ENCODE results near the gene TEX28. TPM values are rescaled to one million over a fixed set of nuclear protein-coding genes. Genes with fewer than 3 reads are reported as not detected.

Gene TEX28, protein sequence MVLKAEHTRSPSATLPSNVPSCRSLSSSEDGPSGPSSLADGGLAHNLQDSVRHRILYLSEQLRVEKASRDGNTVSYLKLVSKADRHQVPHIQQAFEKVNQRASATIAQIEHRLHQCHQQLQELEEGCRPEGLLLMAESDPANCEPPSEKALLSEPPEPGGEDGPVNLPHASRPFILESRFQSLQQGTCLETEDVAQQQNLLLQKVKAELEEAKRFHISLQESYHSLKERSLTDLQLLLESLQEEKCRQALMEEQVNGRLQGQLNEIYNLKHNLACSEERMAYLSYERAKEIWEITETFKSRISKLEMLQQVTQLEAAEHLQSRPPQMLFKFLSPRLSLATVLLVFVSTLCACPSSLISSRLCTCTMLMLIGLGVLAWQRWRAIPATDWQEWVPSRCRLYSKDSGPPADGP
- under 0.01 TPM in 1 of 2 replicates, not detected in the other for total RNA-seq

GRCh38 chrX:154294791-154295574 is at the start of gene TEX28:
Gene TEX28 (minus strand): TSS chrX:154295124. CDS start chrX:154292117, 3,007 bp downstream.

GRCh38 chrX:154295664-154296310 is 863 bp upstream of the TEX28 start, which contains the start of gene TKTL1:
Gene TKTL1 (plus strand): TSS chrX:154295795. CDS start chrX:154295860, 65 bp downstream.

DNA sequence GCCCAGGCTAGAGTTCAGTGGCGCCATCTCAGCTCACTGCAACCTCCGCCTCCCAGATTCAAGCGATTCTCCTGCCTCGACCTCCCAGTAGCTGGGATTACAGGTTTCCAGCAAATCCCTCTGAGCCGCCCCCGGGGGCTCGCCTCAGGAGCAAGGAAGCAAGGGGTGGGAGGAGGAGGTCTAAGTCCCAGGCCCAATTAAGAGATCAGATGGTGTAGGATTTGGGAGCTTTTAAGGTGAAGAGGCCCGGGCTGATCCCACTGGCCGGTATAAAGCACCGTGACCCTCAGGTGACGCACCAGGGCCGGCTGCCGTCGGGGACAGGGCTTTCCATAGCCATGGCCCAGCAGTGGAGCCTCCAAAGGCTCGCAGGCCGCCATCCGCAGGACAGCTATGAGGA is 37.6 kb downstream of the TEX28 start, which contains the start of gene OPN1MW3:
Gene OPN1MW3, plus strand, starts transcription at position 301 of the 400 bp plus-strand sequence. Its CDS starts 38 bp downstream, at position 339.

Other genes with a start within 250 kb of the TEX28 start
- gene MECP2, start 197.4 kb downstream of the TEX28 start, total RNA-seq = 15.3 and 27.6 TPM in 2 replicates
- not detected in 2 replicates for gene OPN1LW, start 150.9 kb downstream of the TEX28 start, total RNA-seq
- not detected in 2 replicates for gene OPN1MW, start 112.5 kb downstream of the TEX28 start, total RNA-seq
- gene OPN1MW2, start 75.4 kb downstream of the TEX28 start, total RNA-seq = not detected in 2 replicates
- gene OPN1MW3, start 37.5 kb downstream of the TEX28 start, total RNA-seq = not detected in 2 replicates
- not detected in 2 replicates for gene TKTL1, start 671 bp upstream of the TEX28 start, total RNA-seq
- 2,015 and 2,065 TPM in 2 replicates for gene FLNA, start 79.5 kb upstream of the TEX28 start, total RNA-seq
- 14.7 and 18.0 TPM in 2 replicates for gene EMD, start 84.2 kb upstream of the TEX28 start, total RNA-seq
- 2,943 and 5,659 TPM in 2 replicates for gene RPL10, start 103.3 kb upstream of the TEX28 start, total RNA-seq
- gene DNASE1L1, start 114.1 kb upstream of the TEX28 start, total RNA-seq = 62.6 and 66.7 TPM in 2 replicates
- gene TAFAZZIN, start 116.4 kb upstream of the TEX28 start, total RNA-seq = 10.4 and 13.8 TPM in 2 replicates
- gene ATP6AP1, start 133.6 kb upstream of the TEX28 start, total RNA-seq = 45.4 and 59.8 TPM in 2 replicates
- gene GDI1, start 142.0 kb upstream of the TEX28 start, total RNA-seq = 114 and 157 TPM in 2 replicates
- 71.0 and 92.2 TPM in 2 replicates for gene FAM50A, start 149.0 kb upstream of the TEX28 start, total RNA-seq
- gene PLXNA3, start 163.2 kb upstream of the TEX28 start, total RNA-seq = 16.3 and 23.8 TPM in 2 replicates
- 22.4 and 39.2 TPM in 2 replicates for gene LAGE3, start 184.2 kb upstream of the TEX28 start, total RNA-seq
- gene UBL4A, start 191.5 kb upstream of the TEX28 start, total RNA-seq = 42.4 and 51.3 TPM in 2 replicates
- 20.3 and 26.8 TPM in 2 replicates for gene SLC10A3, start 195.5 kb upstream of the TEX28 start, total RNA-seq
- gene FAM3A, start 221.1 kb upstream of the TEX28 start, total RNA-seq = 31.6 and 35.5 TPM in 2 replicates

Measured in regular cardiac myocyte (primary cell).